H1 (cell line): ENCODE measurements around the gene ABHD10. TPM values are rescaled to one million over a fixed set of nuclear protein-coding genes. Genes with fewer than 3 reads are reported as not detected.

ENCODE experiments used
- ASH2L ChIP-seq: fragments of 200-600, 300-600 bp; sonication (generic); IDR thresholded peaks from one replicate; pipeline ENCODE4 v1.7.1; 2017; ENCODE audit warnings: low read length
- BACH1 ChIP-seq: IDR thresholded peaks from 2 replicates; pipeline ENCODE4 v1.6.1; 2012; ENCODE audit warnings: low read length, improper control_type of control experiment
- CHD1 ChIP-seq: IDR thresholded peaks from 2 replicates; pipeline ENCODE4 v1.6.1; 2012; ENCODE audit warnings: low read depth, low read length, improper control_type of control experiment
- CREB1 ChIP-seq: IDR thresholded peaks from 2 replicates; pipeline ENCODE4 v1.6.1; 2012; ENCODE audit warnings: inconsistent platforms
- JUND ChIP-seq: IDR thresholded peaks from 2 replicates; pipeline ENCODE4 v1.6.1; 2011; ENCODE audit warnings: mild to moderate bottlenecking, improper control_type of control experiment, low read length
- PHF8 ChIP-seq: fragments of 200-600 bp; sonication (generic); conservative IDR thresholded peaks from 2 replicates; pipeline ENCODE4 v1.7.1; 2012; ENCODE audit warnings: low read depth, mild to moderate bottlenecking, inconsistent platforms, low read length, moderate library complexity
- SP4 ChIP-seq: IDR thresholded peaks from 2 replicates; pipeline ENCODE4 v1.6.1; 2012; ENCODE audit warnings: low read length, inconsistent platforms
- TAF7 ChIP-seq: optimal IDR thresholded peaks from 2 replicates; pipeline ENCODE3; 2011; ENCODE audit warnings: low read depth, mild to moderate bottlenecking, inconsistent platforms, low read length, moderate library complexity, borderline replicate concordance
- YY1 ChIP-seq: IDR thresholded peaks from 2 replicates; pipeline ENCODE4 v1.6.1; 2011; ENCODE audit warnings: low read depth, mild to moderate bottlenecking, low read length
- polyA plus RNA-seq, 7 experiments: library from polyadenylated mRNA; depleted of rRNA in 3 of 7; stranded (reverse) in 5 of 7; unstranded in 2 of 7; fragments of >200 nt in 5 of 7; fragments of 200-250 nt in 2 of 7; gene quantifications; 1 replicate in 5 of 7; 2 replicates in 1 of 7; 4 replicates in 1 of 7; pipeline versions ENCODE4 v1.2.1 to v1.2.3, GENCODE V29; 2011 to 2013; ENCODE audit warnings: missing spikeins in 2 of 7, mixed read lengths in 2 of 7
- total RNA-seq: library from RNA; stranded (reverse); fragmentation: NEBNext Ultra II Directional; extraction: Animal tissue kit (Norgen Biotek cat#: 25700); gene quantifications from 2 replicates; pipeline ENCODE4 v1.2.1, GENCODE V29; 2021
- TF ChIP-seq, protein P1 (sequence below): fragments of 300-600 bp; sonication (generic); IDR thresholded peaks from 2 replicates; pipeline ENCODE4 v1.7.1; 2012; ENCODE audit warnings: low read length, moderate library complexity, mild to moderate bottlenecking, inconsistent platforms; ENCODE audit not compliant: insufficient replicate concordance
- TF ChIP-seq, protein P2 (sequence below), 3 experiments: IDR thresholded peaks; 1 replicate in 2 of 3; 2 replicates in 1 of 3; pipeline versions ENCODE4 v1.5.1 to v1.6.1; 2011; ENCODE audit warnings: low read length in 3 of 3, mild to moderate bottlenecking in 3 of 3, inconsistent platforms in 2 of 3, low read depth in 1 of 3, moderate library complexity in 1 of 3; ENCODE audit not compliant: insufficient read depth in 1 of 3; ENCODE audit errors: control extremely low read depth in 1 of 3

ABHD10 gene
- total and polyA plus RNA-seq, 2 of the 8 experiments (the other 6 are each of a cell fraction or from before 2014, with no cell fraction given) = 10.9 to 24.6 TPM

DNA sequence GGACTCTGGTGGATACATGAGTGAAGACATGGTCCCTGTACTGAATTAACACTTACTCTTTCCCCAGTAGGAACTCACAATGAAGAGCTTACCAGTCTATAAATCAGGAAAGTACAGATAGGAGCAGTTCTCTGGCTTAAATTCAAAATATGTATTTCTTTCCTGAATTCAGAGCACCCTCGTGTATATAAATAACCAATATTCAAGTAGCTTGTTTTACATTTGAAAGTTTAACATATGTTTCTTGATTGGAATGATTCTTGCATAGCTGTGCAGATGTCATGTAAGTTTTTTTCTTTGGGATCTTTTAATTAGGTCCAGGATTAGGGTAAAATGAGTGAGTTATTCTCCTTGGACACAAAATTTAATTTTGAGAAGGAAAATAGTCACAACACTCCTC lies 40.9 kb downstream of the ABHD10 start (continued):
- TF ChIP-seq, protein P1, sequence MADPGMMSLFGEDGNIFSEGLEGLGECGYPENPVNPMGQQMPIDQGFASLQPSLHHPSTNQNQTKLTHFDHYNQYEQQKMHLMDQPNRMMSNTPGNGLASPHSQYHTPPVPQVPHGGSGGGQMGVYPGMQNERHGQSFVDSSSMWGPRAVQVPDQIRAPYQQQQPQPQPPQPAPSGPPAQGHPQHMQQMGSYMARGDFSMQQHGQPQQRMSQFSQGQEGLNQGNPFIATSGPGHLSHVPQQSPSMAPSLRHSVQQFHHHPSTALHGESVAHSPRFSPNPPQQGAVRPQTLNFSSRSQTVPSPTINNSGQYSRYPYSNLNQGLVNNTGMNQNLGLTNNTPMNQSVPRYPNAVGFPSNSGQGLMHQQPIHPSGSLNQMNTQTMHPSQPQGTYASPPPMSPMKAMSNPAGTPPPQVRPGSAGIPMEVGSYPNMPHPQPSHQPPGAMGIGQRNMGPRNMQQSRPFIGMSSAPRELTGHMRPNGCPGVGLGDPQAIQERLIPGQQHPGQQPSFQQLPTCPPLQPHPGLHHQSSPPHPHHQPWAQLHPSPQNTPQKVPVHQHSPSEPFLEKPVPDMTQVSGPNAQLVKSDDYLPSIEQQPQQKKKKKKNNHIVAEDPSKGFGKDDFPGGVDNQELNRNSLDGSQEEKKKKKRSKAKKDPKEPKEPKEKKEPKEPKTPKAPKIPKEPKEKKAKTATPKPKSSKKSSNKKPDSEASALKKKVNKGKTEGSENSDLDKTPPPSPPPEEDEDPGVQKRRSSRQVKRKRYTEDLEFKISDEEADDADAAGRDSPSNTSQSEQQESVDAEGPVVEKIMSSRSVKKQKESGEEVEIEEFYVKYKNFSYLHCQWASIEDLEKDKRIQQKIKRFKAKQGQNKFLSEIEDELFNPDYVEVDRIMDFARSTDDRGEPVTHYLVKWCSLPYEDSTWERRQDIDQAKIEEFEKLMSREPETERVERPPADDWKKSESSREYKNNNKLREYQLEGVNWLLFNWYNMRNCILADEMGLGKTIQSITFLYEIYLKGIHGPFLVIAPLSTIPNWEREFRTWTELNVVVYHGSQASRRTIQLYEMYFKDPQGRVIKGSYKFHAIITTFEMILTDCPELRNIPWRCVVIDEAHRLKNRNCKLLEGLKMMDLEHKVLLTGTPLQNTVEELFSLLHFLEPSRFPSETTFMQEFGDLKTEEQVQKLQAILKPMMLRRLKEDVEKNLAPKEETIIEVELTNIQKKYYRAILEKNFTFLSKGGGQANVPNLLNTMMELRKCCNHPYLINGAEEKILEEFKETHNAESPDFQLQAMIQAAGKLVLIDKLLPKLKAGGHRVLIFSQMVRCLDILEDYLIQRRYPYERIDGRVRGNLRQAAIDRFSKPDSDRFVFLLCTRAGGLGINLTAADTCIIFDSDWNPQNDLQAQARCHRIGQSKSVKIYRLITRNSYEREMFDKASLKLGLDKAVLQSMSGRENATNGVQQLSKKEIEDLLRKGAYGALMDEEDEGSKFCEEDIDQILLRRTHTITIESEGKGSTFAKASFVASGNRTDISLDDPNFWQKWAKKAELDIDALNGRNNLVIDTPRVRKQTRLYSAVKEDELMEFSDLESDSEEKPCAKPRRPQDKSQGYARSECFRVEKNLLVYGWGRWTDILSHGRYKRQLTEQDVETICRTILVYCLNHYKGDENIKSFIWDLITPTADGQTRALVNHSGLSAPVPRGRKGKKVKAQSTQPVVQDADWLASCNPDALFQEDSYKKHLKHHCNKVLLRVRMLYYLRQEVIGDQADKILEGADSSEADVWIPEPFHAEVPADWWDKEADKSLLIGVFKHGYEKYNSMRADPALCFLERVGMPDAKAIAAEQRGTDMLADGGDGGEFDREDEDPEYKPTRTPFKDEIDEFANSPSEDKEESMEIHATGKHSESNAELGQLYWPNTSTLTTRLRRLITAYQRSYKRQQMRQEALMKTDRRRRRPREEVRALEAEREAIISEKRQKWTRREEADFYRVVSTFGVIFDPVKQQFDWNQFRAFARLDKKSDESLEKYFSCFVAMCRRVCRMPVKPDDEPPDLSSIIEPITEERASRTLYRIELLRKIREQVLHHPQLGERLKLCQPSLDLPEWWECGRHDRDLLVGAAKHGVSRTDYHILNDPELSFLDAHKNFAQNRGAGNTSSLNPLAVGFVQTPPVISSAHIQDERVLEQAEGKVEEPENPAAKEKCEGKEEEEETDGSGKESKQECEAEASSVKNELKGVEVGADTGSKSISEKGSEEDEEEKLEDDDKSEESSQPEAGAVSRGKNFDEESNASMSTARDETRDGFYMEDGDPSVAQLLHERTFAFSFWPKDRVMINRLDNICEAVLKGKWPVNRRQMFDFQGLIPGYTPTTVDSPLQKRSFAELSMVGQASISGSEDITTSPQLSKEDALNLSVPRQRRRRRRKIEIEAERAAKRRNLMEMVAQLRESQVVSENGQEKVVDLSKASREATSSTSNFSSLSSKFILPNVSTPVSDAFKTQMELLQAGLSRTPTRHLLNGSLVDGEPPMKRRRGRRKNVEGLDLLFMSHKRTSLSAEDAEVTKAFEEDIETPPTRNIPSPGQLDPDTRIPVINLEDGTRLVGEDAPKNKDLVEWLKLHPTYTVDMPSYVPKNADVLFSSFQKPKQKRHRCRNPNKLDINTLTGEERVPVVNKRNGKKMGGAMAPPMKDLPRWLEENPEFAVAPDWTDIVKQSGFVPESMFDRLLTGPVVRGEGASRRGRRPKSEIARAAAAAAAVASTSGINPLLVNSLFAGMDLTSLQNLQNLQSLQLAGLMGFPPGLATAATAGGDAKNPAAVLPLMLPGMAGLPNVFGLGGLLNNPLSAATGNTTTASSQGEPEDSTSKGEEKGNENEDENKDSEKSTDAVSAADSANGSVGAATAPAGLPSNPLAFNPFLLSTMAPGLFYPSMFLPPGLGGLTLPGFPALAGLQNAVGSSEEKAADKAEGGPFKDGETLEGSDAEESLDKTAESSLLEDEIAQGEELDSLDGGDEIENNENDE = no peak
- TF ChIP-seq SP4 (no peak), JUND (no peak), ASH2L (no peak), TAF7 (no peak), CREB1 (no peak), BACH1 (no peak), YY1 (no peak), CHD1 (no peak), PHF8 (no peak)
- TF ChIP-seq, protein P2, sequence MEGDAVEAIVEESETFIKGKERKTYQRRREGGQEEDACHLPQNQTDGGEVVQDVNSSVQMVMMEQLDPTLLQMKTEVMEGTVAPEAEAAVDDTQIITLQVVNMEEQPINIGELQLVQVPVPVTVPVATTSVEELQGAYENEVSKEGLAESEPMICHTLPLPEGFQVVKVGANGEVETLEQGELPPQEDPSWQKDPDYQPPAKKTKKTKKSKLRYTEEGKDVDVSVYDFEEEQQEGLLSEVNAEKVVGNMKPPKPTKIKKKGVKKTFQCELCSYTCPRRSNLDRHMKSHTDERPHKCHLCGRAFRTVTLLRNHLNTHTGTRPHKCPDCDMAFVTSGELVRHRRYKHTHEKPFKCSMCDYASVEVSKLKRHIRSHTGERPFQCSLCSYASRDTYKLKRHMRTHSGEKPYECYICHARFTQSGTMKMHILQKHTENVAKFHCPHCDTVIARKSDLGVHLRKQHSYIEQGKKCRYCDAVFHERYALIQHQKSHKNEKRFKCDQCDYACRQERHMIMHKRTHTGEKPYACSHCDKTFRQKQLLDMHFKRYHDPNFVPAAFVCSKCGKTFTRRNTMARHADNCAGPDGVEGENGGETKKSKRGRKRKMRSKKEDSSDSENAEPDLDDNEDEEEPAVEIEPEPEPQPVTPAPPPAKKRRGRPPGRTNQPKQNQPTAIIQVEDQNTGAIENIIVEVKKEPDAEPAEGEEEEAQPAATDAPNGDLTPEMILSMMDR (IDR thresholded peaks at IDR 0.05; ENCODE audit: control extremely low read depth in 1 of 3, insufficient read depth in 1 of 3, low read depth in 1 of 3, low read length in 3 of 3) = no peak
